GM21515 (cell line): ENCODE measurements around the gene YIPF3.
"Not testable (repeated sequence)": the region's sequence is repeated elsewhere in the genome, so short reads cannot be mapped to it uniquely, and the experiment has no call there.

Experiments used
- ATAC-seq: cut with Tn5 transposase; IDR thresholded peaks from one replicate; pipeline ENCODE4 v1.9.1; 2021; ENCODE audit not compliant: unreplicated experiment

The YIPF3 gene

GRCh38 chr6:43467265-43467664 is 49.5 kb downstream of the YIPF3 start:
- ATAC-seq = not testable (repeated sequence)

GRCh38 chr6:43465948-43466347 is 50.8 kb downstream of the YIPF3 start:
- ATAC-seq = no peak

GRCh38 chr6:43464337-43464736 is 52.4 kb downstream of the YIPF3 start:
- ATAC-seq = no peak

- ATAC-seq = no peak
Measured at GRCh38 chr6:43461936-43462335, 54.8 kb downstream of the YIPF3 start.
